Dedifferentiated amniotic fluid mesenchymal stem cell (primary cell): ENCODE measurements around the gene PALMD.

Experiments
- DNase-seq: peaks from one replicate; pipeline ENCODE4 v3.0.0-alpha.2; 2016; ENCODE audit errors: extremely low spot score

PALMD gene

DNA sequence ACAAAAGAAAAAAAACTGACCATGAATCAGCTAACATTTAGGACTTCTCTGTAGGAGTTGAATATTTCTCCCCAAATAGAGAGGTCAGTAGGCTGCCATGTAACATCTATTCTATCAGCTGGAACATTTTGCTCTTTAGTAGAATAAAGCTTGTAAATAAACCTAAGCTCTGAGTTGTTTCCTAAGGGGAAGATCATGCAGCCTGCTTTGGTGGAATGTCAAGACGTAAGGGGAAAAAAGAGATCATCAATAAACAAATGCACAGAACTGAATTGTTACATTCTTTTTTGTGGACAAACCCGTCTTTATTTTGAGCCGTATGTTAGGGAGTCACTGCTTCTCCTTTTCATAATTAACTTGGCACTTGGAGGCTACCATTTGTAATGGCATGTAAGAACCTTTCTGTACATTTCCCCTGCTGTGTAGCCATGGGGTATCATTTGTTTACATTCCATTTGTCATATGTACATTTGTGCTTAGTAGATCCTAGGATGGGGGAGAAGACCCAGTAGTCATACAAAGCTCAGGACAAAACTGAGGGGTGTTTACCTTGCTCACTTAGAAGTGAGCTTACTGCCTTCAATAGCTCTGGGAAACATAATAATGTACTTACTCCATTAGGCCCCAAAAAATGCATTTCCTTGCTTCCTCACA is 10.8 kb upstream of the PALMD start:
- DNase-seq: no peak

DNA sequence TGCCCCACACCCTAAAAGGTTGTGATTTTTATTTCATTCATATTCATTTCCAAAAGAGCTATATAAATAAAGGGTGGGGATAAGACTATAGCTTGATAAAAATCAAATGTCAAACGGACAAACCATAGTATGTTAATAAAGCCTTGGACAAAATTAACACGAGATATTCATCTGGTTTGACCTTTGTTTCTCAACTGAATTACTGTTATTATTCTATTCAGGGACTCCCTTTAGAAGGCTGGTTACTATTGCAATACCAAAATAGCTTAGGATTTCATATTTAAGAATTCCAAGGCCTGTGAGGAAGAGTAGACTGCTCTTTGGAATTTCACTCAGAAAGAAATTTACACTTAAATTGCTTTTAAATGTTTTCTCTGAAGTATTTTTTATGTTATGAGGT is 10.2 kb upstream of the PALMD start:
- no peak for DNase-seq

DNA sequence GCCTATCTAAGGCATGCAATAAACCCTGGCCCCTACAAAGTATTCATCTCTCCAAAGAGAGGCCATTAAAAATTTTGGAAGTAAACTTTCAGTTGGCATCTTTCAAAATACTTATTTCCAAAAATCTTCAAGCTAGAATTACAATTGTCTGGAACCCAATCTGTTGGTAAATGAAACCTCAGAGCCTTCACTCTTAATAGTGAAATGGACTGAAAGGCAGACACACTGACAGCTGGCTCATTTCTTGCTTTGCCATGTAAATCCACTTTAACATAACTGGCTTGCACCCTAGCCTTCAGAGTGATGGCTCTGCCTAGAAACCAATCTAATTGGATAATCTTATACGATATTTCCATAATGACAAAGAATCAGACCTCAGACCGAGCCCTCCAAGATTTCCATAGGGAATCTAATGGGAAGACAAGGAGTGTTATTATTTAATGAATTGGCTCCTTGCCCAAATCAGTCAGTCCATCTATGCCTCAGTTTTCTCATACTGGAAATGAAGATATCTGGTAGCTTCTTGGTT is 9.2 kb upstream of the PALMD start:
- peak; percentile 53 for DNase-seq

DNA sequence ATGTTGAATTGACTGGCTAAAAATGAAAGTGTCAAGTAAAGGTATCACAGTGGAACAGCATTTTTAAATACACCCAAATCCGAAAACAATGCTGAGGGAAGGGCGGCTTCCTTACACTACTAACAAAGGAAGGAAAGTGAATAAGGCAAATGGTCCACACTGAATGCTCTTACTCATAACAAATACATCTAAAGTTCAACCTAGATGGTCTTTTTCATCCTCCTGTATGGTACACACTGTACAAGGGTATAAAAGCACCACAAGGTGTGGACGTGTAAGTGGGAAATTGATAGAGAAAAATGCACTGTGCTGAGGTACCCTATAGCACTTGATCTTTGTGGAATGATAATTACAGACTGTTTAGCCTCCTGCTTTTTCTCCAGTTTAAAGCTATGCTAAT is 7.1 kb upstream of the PALMD start:
- no peak for DNase-seq

DNA sequence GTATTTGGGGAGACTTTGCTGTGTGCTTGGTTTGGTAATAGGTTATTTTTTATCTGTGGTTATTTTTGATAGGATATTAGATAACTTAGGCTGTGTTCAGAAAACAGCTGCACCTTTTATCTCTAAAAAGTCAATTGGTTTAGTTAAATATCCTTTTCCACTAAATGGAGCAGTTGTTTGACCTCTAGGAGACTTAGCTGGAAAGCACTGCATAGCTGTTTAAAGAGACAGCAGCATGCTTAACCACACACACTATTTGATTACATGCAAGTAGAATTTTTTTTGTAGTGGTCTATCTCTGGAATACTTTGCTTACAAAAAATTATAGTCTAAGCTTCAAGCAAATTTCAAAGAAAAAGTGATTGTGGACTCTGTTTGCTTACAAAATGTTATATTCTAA is 6.5 kb upstream of the PALMD start:
- no peak for DNase-seq

DNA sequence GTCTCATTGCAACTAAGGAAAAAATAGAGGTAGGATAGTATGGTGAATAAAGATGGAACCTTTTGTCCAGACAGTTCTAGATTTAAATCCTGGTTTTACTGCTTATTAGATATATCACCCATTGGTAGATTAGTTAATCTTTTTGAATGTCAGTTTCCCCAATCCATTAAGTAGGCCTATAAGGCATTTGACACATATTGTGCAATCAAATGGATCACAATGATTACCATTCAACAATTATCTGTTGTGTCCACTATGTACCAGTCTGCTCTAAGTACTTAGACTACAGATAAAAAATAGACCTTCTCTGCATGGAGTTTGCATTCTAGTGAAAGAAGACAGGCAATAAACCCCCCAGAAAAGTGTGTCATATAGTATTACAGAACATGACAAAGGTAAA is 6.0 kb upstream of the PALMD start:
- no peak for DNase-seq

DNA sequence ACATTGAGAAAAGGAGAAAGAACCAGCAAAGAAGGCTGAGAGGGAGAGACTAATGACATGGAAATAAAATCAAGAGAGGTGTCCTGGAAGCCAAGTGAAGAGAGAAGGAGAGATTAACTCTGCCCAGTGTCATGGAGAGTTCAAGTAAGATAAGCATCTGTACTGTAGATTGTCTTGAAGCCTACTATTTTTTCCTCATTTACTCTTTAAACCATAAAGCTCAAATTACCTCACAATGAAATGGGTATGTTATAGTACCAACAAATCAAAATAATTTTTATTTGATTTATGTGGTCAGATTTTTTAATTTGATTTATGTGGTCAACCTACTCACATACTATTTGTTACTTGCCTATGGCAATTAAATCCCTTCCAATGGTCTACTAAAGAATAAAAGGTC is 5.2 kb upstream of the PALMD start:
- no peak for DNase-seq

DNA sequence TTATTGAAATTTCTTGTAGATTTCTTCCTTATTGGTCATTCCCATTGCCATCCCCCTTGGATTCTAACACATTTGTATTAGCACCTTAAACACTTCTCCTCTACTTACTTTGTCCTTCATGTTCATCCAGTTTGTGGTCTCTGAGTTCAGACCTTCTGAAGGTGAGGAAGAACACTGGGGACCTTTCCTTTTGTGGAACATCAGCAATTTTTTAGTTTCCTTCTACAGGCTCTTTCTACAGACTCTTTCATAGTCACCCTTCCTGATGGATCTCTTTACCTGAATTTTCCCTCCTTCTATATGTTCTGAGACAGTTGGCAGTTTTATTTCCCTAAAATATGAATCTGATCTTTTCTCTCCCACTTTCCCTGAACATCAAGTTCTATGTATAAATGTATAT is 4.4 kb upstream of the PALMD start:
- no peak for DNase-seq

DNA sequence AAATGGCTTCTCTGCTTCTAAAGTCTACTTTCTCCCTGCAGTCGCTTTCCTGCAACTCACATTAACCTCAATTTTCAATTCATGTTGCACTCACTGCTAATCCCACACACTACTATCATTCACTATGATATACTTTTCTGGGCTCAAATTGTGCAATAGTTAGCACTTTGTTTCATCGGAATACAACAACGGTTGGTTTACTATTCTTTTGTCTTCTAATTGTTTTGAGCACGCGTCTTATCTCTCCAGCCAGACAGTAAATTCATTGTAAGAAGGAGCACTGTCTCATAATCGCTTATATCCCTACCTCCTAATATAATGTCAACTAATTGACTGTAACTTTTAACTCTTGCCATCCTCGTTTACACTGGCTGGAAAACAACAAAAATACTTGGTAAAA is 3.9 kb upstream of the PALMD start:
- DNase-seq: no peak

DNA sequence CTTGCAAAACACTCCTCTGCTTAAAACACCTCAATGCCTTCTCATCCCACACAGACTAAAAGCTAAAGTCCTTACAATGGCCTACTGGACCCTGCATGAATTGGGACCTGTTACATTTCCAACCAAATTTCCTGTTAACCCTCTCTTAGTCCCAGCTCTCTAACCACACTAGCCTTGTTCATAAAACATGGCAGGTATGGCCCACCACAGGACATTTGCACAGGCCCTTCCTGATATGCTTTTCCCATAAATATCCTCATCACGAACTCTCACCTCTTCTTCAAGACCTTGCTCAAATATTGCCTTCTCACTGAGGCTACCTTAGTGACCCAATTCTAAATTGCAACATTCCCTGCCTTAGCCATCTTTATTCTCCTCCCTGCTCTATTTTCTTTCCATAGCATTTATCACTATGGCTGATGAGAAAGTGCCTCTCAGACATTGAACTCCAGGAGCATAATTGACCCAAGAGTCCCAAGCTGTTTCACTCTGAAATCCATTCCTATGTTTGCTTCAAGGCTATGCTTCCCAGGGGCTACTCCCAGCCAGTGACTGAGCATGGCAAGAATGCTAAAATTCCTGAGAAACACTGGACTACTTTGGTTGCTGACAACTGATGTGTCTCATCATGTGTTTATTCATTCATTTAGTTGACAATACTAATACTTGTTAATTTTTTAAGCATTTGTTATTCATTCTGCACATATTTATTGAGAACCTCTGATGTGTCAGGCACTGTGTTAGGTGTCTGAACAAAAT is 2.7 kb upstream of the PALMD start:
- DNase-seq: peak; percentile 20

DNA sequence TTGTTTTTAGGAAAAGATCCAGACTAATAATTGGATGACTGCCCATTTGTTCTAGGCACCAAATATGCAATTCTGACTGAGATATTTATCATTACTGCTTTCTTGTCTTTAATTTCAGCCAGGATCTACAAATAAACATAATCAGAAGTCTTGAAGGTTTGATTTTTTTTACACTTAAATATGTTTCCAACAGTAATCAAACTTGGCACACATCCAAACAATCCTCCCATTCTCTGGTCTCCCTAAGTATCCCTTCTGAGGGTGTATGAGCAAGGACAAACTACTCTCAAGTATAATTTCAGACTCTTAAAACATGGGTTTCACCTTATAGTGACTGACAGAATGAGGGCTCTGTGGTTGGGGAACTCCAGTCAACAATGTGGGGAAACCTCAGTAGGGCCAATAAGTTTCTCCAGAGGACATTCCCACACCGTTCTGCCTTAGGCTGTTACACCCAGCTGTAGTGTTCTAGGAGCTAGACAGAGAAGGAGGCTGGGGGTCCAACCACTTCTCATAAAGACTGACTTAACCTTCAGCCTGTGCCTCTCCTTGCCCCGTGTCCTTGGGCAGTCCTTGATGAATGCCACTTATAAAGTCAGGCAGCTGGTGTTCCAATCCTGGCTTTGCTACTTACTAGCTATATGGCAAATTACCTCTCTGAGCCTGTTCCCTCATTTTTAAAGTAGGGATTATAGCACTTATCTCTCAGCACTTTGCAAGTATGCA is 1.5 kb upstream of the PALMD start:
- no peak for DNase-seq

DNA sequence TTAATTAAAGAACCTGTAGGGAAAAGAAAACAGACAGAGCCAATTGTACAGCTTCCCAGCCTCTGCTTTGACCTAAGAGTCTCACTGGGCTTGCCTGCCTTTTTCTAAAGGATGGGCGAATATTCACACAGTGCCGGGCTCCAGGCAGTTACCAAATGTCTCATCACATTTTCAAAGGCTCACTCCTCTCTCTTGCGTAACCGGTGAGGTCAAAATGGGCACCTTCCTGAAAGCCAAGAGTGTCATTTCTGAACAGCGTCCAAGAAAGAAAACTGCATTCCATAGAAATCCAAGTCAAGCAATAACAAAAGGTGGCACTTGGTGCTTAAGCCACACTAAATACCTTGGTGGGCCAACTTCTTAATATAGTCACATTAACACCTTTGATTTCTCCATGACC is 710 bp upstream of the PALMD start:
- no peak for DNase-seq

DNA sequence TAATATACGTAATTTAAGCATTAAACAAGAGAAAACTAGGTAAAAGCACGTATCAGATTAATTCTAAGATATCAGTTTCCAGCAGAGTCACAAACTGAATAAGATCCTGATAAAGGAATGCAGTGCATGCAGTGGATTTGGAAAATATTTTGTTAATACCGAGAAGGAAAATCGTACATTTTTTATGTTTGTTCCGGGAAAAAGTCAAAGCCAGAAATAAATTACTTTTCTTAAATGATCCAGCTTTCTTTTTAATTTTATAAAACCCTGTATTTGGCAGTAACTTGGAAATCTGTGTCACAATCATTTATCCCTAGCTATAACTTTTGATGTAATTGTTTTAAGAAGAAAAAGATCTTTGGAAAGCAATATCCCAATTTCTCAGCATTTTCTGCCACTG is 955 bp downstream of the PALMD start:
- DNase-seq: no peak

DNA sequence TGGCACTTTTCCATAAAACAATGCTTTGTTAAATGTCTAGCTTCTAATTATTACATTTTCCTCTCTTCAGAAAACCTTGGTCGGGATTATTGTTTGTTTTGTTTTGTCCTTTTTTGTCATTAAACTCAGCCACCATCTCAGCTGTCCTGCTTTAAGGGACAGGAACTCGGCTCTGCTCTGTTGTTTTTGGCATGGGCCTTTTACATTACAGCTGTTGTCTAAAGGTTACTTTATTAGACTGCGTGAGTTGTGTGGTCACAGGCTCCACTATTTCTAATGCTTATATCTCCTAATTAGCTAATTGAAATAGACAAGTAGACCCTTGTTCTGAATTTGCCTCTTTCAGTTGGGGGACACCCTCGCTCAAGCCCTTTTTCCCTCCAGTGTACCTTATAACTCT is 1.6 kb downstream of the PALMD start:
- no peak for DNase-seq

DNA sequence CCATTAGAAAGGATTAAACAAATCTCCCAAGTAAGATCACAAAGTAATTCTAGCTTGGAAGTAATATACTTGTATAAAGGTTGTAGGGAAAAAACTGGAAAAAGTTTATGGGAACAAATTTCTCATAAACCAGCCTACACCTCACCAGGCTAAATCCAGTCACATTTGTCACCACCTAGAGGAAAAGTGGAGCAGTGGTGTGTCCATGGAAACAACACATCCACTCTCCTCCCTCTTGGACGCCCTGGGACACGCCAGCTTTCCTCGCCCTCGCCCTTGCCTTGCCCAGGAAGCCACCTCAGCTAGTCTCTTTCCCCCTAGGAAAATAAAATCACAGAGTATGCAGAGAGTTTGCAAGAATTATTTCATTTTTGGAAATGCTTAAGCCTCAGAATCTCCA is 2.2 kb downstream of the PALMD start:
- no peak for DNase-seq

DNA sequence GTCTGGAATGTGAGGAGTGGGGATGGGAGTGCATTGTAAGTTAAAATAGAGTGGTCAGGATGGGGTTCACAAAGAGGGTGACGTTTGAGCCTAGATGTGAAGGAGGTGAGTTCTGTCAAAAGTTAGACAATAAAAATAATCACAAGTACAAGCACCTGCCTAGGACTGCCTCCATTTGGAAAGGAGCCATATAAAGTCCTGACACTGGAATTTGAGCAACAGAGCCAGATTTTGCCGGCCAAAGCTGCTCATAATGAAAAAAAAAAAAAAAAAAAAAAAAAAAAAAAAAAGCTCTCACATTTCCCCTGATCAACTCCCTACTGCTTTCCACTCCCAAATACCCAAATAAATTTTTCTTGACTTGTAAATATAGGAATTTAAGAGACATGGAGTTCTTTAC is 4.1 kb downstream of the PALMD start:
- no peak for DNase-seq

DNA sequence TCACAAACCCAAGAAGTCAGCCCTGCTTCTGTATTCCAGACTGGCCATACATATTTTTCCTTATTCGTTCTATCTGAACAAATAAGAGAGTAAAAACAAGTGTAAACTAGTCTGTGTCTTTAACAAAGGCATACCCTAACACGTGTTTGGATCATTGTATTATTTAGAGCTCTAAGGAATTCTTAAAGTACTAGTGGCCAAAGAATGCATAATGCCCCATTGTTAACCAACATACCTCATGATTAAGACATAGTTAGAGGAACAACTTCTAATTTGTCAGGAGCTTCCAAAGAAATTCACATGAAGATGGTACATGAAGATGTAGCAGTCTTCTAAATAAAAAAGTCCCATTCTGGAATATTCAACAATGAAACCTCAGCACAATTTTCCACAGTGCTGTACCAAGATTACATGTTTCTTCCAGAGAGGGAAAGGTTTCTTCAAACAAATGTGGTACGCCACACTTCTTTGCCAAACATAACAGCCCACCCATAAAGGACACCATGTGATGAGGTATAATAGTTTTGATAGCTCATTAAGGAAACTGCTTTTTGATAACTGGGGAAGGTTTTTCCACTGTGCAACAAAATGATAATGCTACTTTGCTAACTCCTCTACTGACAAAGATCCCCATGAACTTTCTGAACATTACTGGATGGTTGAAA is 5.0 kb downstream of the PALMD start:
- no peak for DNase-seq

DNA sequence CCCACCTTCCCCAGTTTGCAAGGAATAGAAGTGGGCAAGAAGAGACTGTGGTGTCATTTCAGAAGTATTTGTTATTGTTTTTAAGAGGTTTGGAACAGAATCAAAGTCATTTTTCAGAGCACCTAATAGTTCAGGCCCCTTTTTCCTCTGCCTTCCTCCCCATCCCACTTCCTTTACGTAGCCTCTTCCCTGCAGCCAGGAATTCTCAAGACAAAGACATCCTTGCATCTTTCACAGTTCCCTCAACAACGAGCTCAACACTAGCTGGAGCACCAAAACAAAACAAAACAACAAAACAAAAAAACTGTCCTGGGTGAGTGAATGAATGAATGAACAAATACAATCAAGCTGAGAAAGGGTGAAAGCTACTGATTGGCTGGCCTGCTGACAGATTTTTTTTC is 7.0 kb downstream of the PALMD start:
- DNase-seq: no peak

DNA sequence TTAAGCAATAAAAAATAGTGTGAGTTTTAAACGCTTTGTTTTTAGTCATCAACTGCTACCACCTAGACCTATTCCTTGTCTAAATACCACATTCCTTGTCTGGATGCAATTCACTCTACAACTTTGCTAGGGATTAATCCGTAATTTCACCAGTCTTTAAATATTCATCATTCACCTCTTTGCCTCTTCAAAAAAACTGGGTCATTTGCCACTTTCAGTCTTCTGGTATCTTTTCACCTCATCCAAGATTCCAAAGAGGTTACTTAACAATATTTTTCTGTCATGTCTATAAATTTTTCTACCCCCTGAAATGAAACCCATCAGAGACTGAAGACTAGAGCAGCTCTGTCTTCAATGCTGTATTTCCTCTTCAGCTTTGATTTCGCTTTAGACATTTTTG is 9.5 kb downstream of the PALMD start:
- no peak for DNase-seq

DNA sequence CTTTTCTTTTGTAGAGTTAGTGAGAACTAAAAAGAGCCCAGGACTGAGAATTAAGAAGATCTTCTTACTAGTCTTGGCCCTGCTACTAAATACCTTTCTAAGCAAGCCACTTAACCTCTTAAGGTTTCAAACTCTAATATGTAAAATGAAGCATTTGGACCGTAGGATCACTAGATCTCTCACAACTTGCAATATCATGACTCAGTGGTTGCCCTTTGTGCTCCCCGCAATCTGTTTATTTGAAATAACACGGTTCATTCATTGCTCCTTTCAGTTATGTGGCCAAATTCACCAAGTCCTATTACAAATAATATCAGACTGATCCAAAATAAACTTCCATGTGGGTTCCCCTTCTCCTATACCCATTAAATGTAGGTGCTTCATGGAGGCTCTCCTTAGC is 10.8 kb downstream of the PALMD start:
- DNase-seq: no peak

DNA sequence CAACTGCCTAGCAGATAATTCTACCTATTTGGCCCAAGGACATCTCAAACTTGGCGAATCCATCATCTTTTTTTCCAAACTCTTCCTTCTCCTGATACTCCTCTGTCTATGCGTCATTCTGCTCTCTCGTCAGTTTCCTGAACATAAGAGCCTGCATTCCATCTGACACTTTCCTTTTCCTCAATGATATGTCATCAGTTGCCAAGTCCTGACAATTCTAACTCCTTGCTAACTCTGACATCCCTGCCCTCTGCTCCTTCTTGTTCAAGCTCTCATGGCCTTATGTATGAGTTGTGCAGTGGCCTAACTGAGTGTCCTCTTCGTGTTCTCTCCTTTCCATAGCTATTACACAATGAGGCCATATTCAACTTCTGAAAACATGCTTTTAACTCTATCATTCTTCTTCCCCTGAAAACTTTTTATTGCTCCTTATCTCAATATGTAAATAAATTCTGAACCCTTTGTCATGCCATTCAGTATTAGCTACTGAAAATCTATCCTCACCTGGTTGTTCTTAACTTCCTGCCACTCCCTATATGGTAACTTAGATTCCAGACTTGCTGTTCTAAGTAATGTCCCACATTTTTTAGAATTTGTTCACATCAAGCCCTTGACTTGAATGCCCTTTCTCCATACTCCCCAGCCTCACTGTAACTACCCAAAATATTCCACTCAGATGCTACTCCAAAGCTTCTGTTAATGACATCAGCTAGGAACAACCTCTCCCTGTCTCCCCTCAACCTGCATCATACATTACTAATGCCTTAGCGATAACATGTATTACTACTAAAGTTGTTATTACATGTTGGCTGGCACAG is 11.5 kb downstream of the PALMD start:
- DNase-seq: no peak

DNA sequence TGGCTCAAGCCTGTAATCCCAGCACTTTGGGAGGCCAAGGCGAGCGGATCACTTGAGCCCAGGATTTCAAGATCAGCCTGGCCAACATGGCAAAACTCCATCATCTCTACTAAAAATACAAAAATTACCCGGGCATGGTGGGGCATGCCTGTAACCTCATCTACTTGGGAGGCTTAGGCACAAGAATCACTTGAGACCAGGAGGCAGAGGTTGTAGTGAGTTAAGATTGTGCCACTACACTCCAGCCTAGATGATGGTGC is 12.0 kb downstream of the PALMD start:
- no peak for DNase-seq
